Stimulated activated CD8-positive, alpha-beta memory T cell treated with anti-CD3 and anti-CD28 coated beads, Interleukin-7, amount 100 ng/mL, for 4 hours (primary cell): ENCODE results near the gene PTPRN2.
"Not testable (repeated sequence)": the region's sequence is repeated elsewhere in the genome, so short reads cannot be mapped to it uniquely, and the experiment has no call there.

ENCODE experiments used
- DNase-seq, 2 donors: peaks; one replicate each; pipeline ENCODE4 v3.0.0-alpha.2; 2020; ENCODE audit warnings: low read depth in 2 of 2

Gene PTPRN2

GRCh38 chr7:158443688-158444483 lies 143.7 kb downstream of the PTPRN2 start:
- DNase-seq = no peak

- no peak for DNase-seq
Measured at GRCh38 chr7:158443014-158443687, 144.5 kb downstream of the PTPRN2 start.

- DNase-seq = no peak
Measured at GRCh38 chr7:158442260-158442659, 145.4 kb downstream of the PTPRN2 start.

- no peak for DNase-seq
Measured at GRCh38 chr7:158439035-158439434, 148.6 kb downstream of the PTPRN2 start.

- no peak for DNase-seq
Measured at GRCh38 chr7:158432369-158433341, 155.0 kb downstream of the PTPRN2 start.

GRCh38 chr7:158431941-158432347 lies 155.7 kb downstream of the PTPRN2 start:
- DNase-seq = no peak

GRCh38 chr7:158431055-158431940 lies 156.3 kb downstream of the PTPRN2 start:
- no peak for DNase-seq

- no peak for DNase-seq
Measured at GRCh38 chr7:158430308-158431034, 157.2 kb downstream of the PTPRN2 start.

- no peak for DNase-seq
Measured at GRCh38 chr7:158428837-158429753, 158.5 kb downstream of the PTPRN2 start.

- no peak for DNase-seq
Measured at GRCh38 chr7:158428131-158428836, 159.3 kb downstream of the PTPRN2 start.

GRCh38 chr7:158425676-158426075 lies 161.9 kb downstream of the PTPRN2 start:
- DNase-seq = not testable (repeated sequence)

GRCh38 chr7:158424531-158424930 lies 163.1 kb downstream of the PTPRN2 start:
- DNase-seq = no peak

- no peak for DNase-seq
Measured at GRCh38 chr7:158424011-158424410, 163.6 kb downstream of the PTPRN2 start.

GRCh38 chr7:158422887-158423560 lies 164.6 kb downstream of the PTPRN2 start:
- no peak for DNase-seq

GRCh38 chr7:158422196-158422886 lies 165.3 kb downstream of the PTPRN2 start:
- no peak for DNase-seq

GRCh38 chr7:158421361-158421760 lies 166.3 kb downstream of the PTPRN2 start:
- DNase-seq = no peak

GRCh38 chr7:158420591-158421340 lies 166.9 kb downstream of the PTPRN2 start:
- DNase-seq = no peak
